Inflammatory macrophage (primary cell): Measurements from ENCODE around the gene CD320.
"Not testable (repeated sequence)": the region's sequence is repeated elsewhere in the genome, so short reads cannot be mapped to it uniquely, and the experiment has no call there.

Source experiments
- DNase-seq, 2 donors: peaks; one replicate each; pipeline ENCODE4 v3.0.0-alpha.2; 2020 to 2022
- total RNA-seq, 18 experiments: gene quantifications; one replicate each; lab custom pipeline; 2026; ENCODE audit warnings: mixed read lengths in 6 of 18, inconsistent platforms in 2 of 18; lab: John Stamatoyannopoulos, UW

CD320 gene
- total RNA-seq = 0.49 to 3.3 (median 1.4) reads per million in 18 experiments

- peak; percentile 80 to 88 for DNase-seq
Measured at GRCh38 chr19:8307965-8308866, at the start of gene CD320. Gene CD320, minus strand, starts transcription at chr19:8308358. Its CDS starts 68 bp downstream, at chr19:8308290.

- no peak for DNase-seq
Measured at GRCh38 chr19:8357007-8357521, 48.9 kb upstream of the CD320 start.

- peak; percentile 87 to 94 for DNase-seq
Measured at GRCh38 chr19:8355631-8356402, 47.7 kb upstream of the CD320 start.

- DNase-seq = not testable (repeated sequence)
Measured at GRCh38 chr19:8352845-8353244, 44.7 kb upstream of the CD320 start.

GRCh38 chr19:8352134-8352827, 44.1 kb upstream of the CD320 start:
- peak; percentile 29 to 42 for DNase-seq

GRCh38 chr19:8349629-8350372, 41.6 kb upstream of the CD320 start:
- not testable (repeated sequence) for DNase-seq

- no peak for DNase-seq
Measured at GRCh38 chr19:8343483-8343844, 35.3 kb upstream of the CD320 start.

GRCh38 chr19:8342684-8343482, 34.7 kb upstream of the CD320 start, which contains the start of gene KANK3:
Gene KANK3, minus strand, starts transcription at chr19:8343262. Its CDS starts 5,434 bp downstream, at chr19:8337828.
- peak; percentile 96 to 98 for DNase-seq

- DNase-seq = no peak
Measured at GRCh38 chr19:8342316-8342683, 34.1 kb upstream of the CD320 start.

GRCh38 chr19:8341504-8341903, 33.3 kb upstream of the CD320 start:
- DNase-seq = not testable (repeated sequence)

- DNase-seq = no peak
Measured at GRCh38 chr19:8340341-8341096, 32.4 kb upstream of the CD320 start.

- no peak for DNase-seq
Measured at GRCh38 chr19:8338835-8339234, 30.7 kb upstream of the CD320 start.

GRCh38 chr19:8337728-8338127, 29.6 kb upstream of the CD320 start:
- DNase-seq = no peak

- no peak for DNase-seq
Measured at GRCh38 chr19:8336660-8337059, 28.5 kb upstream of the CD320 start.

- peak in 1 of 2 donors; percentile 49 for DNase-seq
Measured at GRCh38 chr19:8336072-8336569, 28.0 kb upstream of the CD320 start.

- no peak for DNase-seq
Measured at GRCh38 chr19:8335343-8336071, 27.3 kb upstream of the CD320 start.

- DNase-seq = peak; percentile 52 to 81
Measured at GRCh38 chr19:8334458-8335342, 26.5 kb upstream of the CD320 start.
